GM12873 (cell line): Measurements from ENCODE around the gene TXNDC11.

Source experiments
- CTCF ChIP-seq: IDR thresholded peaks from 2 replicates; pipeline ENCODE4 v1.5.1; 2012; ENCODE audit warnings: low read depth, mild to moderate bottlenecking, moderate library complexity, low read length, control low read depth; ENCODE audit not compliant: insufficient read depth; ENCODE audit errors: missing control alignments

TXNDC11 gene

DNA sequence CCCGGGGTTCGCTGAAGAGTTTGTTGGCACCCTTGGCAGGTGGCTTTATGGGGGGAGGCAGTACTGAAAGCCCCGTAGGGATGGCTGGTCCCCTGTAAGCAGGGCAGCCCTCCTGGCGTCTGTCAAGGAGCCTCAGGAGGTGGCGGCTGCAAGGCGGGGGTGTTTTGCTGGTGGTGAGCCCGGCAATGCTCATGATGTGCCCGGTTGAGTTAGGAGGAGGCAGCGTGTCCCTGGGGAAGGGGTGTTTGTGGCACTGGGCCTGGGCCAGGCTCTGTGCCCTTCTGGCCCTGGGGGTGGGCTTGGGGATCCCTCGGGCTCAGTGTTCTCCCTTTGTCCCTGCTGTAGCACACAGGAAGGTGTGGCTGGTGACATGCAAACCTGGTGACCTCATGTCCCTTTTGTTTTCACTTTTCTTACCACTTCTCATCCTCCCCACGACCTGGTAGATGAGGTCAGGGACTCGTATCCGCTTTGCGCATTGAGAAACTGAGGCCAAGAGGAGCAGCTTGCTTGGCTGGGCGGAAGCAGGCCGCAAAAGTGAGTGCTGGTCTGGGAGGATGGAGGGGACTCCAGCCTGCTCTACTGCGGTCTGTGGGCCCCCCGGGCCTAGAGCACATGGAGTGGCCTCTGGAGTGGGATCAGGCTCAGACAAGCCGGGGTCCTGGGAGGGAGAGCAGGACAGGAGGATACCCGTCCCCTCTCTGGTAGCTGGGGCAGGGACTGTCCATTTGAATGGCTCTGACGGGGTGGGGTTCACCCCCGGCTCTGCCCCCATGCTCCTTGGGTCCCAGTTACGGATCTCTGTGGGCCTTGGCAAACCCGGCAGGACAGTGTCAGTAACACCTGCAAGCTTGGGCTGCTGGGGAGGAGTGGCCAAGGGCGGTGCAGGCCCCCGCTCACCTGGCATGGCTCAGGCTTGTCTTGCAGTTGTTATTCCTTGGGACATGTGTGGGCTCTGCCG lies 72.2 kb downstream of the TXNDC11 start:
- no peak for TF ChIP-seq CTCF

DNA sequence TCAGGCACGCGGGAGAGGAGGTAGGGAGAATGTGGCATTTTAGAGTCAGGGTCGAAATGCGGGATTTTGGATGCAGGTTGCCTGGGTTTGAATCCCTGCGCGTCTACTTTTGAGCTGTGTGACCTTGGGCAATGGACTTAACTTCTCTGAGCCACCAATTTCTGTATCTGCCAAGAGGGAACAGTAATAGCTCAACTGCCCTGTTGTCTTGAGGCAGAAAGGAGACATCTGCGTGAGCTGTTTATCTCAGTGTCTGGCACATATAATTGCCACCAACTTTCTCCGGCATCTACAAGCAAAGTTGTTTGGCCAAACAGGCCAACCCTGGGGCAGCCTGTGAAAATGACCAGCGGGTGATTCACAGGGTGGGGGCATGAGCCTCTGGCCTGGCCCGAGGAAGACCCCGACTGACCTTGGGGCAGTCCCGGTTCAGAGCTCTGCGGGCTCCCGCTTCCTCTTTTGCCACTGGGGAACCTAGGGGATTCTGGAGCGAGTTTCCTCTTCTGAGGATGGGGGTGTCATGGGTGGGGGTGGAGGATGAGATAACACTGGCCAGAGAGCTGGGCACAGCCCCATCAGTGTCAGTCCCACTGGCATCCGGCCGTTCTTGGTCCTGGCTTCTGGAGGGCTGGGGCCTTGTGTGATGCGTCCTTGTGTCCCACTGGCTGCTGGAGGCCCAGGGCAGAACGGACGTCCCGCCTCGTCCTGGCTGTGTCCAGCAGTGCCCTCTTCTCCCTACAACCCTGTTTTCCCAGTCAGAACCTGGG lies 73.1 kb downstream of the TXNDC11 start:
- no peak for TF ChIP-seq CTCF

DNA sequence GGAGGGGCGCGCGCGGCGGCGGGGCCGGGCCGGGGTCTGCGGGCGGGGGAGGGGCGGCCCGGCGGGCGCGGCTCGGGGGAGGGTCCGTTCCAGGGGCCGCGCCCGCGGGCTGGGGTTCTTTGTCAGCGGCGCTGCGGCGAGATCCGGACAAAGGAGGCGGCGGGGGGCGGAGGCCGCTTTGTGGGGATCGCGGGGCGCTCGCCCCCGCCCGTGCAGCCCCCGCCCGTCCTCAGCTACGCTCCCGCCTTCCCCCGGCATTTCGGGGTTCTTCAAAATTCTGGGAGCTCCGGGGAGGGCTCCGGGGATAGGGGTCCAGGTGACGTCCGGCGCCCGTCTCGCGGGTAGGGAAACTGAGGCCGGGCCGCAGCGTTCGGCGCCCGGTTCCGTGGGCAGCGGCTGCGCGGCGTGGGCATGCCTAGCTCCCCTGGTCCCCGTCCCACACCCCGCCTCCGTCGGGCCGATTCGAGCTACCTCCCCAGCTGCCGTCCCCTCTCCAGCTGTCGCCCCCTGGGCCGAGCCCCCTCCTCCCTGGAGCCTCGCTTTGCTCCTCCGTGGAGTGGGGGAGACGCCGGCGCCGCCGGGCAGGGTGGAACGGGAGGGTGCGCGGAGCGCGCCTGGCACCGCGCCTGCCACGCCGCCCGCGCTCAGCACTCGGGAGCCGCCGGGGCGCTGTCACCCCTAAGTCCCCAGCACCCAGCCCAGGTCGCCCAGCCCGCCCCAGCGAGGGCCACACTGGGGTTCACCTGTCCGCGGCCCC lies 73.9 kb downstream of the TXNDC11 start:
- no peak for TF ChIP-seq CTCF

DNA sequence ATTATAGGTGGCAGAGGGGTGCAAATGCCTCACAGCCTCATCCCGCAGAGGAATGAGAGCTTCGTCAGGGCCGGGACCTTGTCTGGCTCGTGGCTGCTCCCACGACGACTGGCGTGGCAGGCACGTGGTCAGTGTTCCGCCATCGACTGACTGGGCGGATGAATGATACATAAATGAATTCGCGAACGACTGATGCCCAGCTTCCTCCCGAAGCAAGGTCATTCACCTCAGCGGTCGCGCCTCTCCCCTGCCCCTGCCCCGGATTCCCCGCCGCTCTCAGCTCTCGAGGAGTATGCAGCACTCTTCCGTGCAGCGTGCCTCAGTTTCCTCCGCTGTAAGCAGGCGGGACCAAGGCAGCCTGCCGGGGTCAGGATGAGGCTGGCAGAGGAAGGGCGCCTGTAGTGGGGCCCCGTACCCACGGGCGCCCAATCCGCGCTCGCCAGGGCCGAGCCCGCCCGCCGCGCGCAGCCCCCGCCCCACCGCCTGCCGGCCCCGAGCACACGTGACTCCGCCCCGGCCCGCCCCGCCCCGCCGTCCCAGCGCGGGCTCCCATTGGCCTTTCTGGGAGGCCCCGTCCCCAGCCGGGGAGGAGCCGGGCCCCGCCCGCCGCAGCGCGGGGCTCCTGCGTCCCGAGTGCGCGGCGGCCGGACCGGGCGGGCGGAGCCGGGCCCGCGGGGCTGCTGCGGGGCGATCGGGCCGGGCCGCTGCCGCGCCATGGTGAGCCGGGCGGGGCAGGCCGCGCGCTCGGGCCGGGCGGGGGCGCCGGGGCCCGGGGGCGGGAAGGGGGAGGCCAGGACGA lies 74.6 kb downstream of the TXNDC11 start, which contains the start of gene SNN:
Gene SNN, plus strand, starts transcription at position 632 of the 799 bp plus-strand sequence. CDS start 7,605 bp downstream, outside the sequence.
- TF ChIP-seq CTCF: no peak

DNA sequence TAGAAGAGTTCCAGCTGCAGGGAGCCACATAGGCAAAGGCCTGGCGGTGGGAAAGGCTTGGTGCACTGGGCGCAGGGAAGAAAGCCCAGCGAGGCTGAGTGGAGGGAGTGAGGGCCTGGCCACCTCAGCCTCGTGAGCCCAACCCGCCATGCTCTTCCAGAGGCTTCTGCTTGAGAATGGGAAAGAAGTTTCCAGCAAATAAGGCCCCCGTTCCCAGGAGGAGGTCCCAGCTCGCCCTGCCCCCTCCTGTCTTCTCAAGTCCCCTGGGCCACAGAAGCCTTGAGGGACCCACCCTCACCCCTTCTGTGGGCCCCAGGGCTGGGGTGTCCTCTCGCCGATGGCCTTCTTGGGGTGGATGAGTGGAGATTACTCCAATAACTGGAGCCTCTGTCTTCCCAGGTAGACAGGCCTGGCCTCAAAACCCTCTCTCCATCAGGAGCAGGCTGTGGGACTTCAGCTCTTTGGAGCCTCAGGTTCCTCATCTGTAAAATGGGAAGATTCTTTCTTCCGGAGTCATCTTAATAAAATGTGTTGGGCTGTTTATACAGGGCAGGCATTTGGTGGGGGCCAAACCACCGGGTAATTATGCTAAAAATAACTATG lies 75.3 kb downstream of the TXNDC11 start:
- TF ChIP-seq CTCF: no peak
